WTC11 (cell line): ENCODE results near the gene C11orf58. TPM values are rescaled to one million over a fixed set of nuclear protein-coding genes. Genes with fewer than 3 reads are reported as not detected.

Experiments used
- ATAC-seq: fragments of 200-7000 bp; cut with Tn5 transposase; 2 replicates; pipeline ENCODE4 v1.10.0; 2021; ENCODE audit warnings: mild to moderate bottlenecking, moderate library complexity
- CTCF ChIA-PET: fragments of 300-600 bp; sonication (Branson Sonifier 250); formaldehyde crosslinking; loops from one replicate; lab custom pipeline; 2021; ENCODE audit warnings: antibody characterized with exemption; lab: Charles Lee
- POLR2A ChIA-PET: fragments of 350-600 bp; sonication (Branson Sonifier 250); formaldehyde crosslinking; loops from one replicate; lab custom pipeline; 2021; ENCODE audit warnings: antibody characterized with exemption; lab: Charles Lee
- DNase-seq: peaks from one replicate; pipeline ENCODE4 v3.0.0; 2021; ENCODE audit warnings: low spot score
- H3K27ac Mint-ChIP-seq: 2 replicates; pipeline ENCODE4 v1.8.0; 2021; ENCODE audit warnings: mixed read lengths
- H3K27me3 Mint-ChIP-seq: 2 replicates; pipeline ENCODE4 v1.8.0; 2021; ENCODE audit warnings: low read depth, mild to moderate bottlenecking, moderate library complexity, mixed read lengths
- H3K36me3 Mint-ChIP-seq: 2 replicates; pipeline ENCODE4 v1.8.0; 2021; ENCODE audit warnings: mixed read lengths
- H3K4me1 Mint-ChIP-seq: 2 replicates; pipeline ENCODE4 v1.8.0; 2022; ENCODE audit warnings: mixed read lengths
- H3K4me3 Mint-ChIP-seq: 2 replicates; pipeline ENCODE4 v1.8.0; 2021; ENCODE audit warnings: mild to moderate bottlenecking, moderate library complexity, mixed read lengths
- H3K9me3 Mint-ChIP-seq: 2 replicates; pipeline ENCODE4 v1.8.0; 2021; ENCODE audit warnings: mixed read lengths
- AR ChIP-seq: fragments of 250-450 bp; sonication (Bioruptor Pico); IDR thresholded peaks from 2 replicates; pipeline ENCODE4 v1.9.0; 2021; ENCODE audit warnings: mild to moderate bottlenecking
- ATF3 ChIP-seq: sonication (generic); formaldehyde crosslinking; conservative IDR thresholded peaks from 2 replicates; pipeline ENCODE4 v1.8.1; 2022; ENCODE audit warnings: mild to moderate bottlenecking, missing genetic modification reagents
- E2F5 ChIP-seq: sonication (generic); formaldehyde crosslinking; IDR thresholded peaks from 2 replicates; pipeline ENCODE4 v1.8.1; 2022; ENCODE audit warnings: mild to moderate bottlenecking, moderate library complexity, missing genetic modification reagents
- EMX1 ChIP-seq: fragments of 250-450 bp; sonication (Bioruptor Pico); IDR thresholded peaks from 2 replicates; pipeline ENCODE4 v1.8.0; 2021; ENCODE audit warnings: mild to moderate bottlenecking
- ETV6 ChIP-seq: sonication (generic); formaldehyde crosslinking; IDR thresholded peaks from 2 replicates; pipeline ENCODE4 v1.8.1; 2022; ENCODE audit warnings: mild to moderate bottlenecking, missing genetic modification reagents
- JUN ChIP-seq: sonication (generic); formaldehyde crosslinking; IDR thresholded peaks from 2 replicates; pipeline ENCODE4 v1.8.0; 2023; ENCODE audit warnings: mild to moderate bottlenecking, missing genetic modification reagents
- MLX ChIP-seq: sonication (generic); formaldehyde crosslinking; IDR thresholded peaks from 2 replicates; pipeline ENCODE4 v1.8.1; 2023; ENCODE audit warnings: mild to moderate bottlenecking, missing genetic modification reagents, moderate library complexity
- NFE2L1 ChIP-seq: sonication (generic); formaldehyde crosslinking; IDR thresholded peaks from 2 replicates; pipeline ENCODE4 v1.8.1; 2023; ENCODE audit warnings: missing genetic modification reagents
- NFYB ChIP-seq: sonication (generic); formaldehyde crosslinking; conservative IDR thresholded peaks from 2 replicates; pipeline ENCODE4 v1.8.0; 2022; ENCODE audit warnings: low read depth, missing genetic modification reagents
- NR1H2 ChIP-seq: sonication (generic); formaldehyde crosslinking; IDR thresholded peaks from 2 replicates; pipeline ENCODE4 v1.9.0; 2021; ENCODE audit warnings: mild to moderate bottlenecking, moderate library complexity, missing genetic modification reagents
- OVOL2 ChIP-seq: fragments of 250-450 bp; sonication (Bioruptor Pico); IDR thresholded peaks from 2 replicates; pipeline ENCODE4 v1.9.0; 2021; ENCODE audit warnings: mild to moderate bottlenecking, borderline replicate concordance
- PRDM15 ChIP-seq: sonication (generic); formaldehyde crosslinking; IDR thresholded peaks from 2 replicates; pipeline ENCODE4 v1.8.0; 2022; ENCODE audit warnings: missing genetic modification reagents
- SMAD3 ChIP-seq: sonication (generic); formaldehyde crosslinking; IDR thresholded peaks from 2 replicates; pipeline ENCODE4 v1.8.0; 2022; ENCODE audit warnings: missing genetic modification reagents, mild to moderate bottlenecking, borderline replicate concordance
- SOX15 ChIP-seq: fragments of 250-450 bp; sonication (Bioruptor Pico); IDR thresholded peaks from 2 replicates; pipeline ENCODE4 v1.9.0; 2021; ENCODE audit warnings: mild to moderate bottlenecking
- TP53 ChIP-seq: sonication (generic); formaldehyde crosslinking; IDR thresholded peaks from 2 replicates; pipeline ENCODE4 v1.8.1; 2023; ENCODE audit warnings: mild to moderate bottlenecking, missing genetic modification reagents
- ZNF425 ChIP-seq: fragments of 250-450 bp; sonication (Bioruptor Pico); conservative IDR thresholded peaks from 2 replicates; pipeline ENCODE4 v1.9.0; 2021; ENCODE audit warnings: mild to moderate bottlenecking
- total RNA-seq: library from RNA; stranded (reverse); gene quantifications from 3 replicates; pipeline ENCODE4 v1.2.3, GENCODE V29; 2021
- TF ChIP-seq, protein P1 (sequence below): sonication (generic); formaldehyde crosslinking; IDR thresholded peaks from 2 replicates; pipeline ENCODE4 v1.8.1; 2022; ENCODE audit warnings: missing genetic modification reagents, borderline replicate concordance
- TF ChIP-seq, protein P2 (sequence below): fragments of 250-450 bp; sonication (Bioruptor Pico); IDR thresholded peaks from 2 replicates; pipeline ENCODE4 v1.9.0; 2021; ENCODE audit warnings: moderate library complexity, mild to moderate bottlenecking, inconsistent platforms, borderline replicate concordance
- TF ChIP-seq, protein P3 (sequence below): sonication (generic); formaldehyde crosslinking; IDR thresholded peaks from 2 replicates; pipeline ENCODE4 v1.8.0; 2022; ENCODE audit warnings: mild to moderate bottlenecking, missing genetic modification reagents

The C11orf58 gene
- total RNA-seq, 1 experiment from 2014 or later: 141 TPM

DNA sequence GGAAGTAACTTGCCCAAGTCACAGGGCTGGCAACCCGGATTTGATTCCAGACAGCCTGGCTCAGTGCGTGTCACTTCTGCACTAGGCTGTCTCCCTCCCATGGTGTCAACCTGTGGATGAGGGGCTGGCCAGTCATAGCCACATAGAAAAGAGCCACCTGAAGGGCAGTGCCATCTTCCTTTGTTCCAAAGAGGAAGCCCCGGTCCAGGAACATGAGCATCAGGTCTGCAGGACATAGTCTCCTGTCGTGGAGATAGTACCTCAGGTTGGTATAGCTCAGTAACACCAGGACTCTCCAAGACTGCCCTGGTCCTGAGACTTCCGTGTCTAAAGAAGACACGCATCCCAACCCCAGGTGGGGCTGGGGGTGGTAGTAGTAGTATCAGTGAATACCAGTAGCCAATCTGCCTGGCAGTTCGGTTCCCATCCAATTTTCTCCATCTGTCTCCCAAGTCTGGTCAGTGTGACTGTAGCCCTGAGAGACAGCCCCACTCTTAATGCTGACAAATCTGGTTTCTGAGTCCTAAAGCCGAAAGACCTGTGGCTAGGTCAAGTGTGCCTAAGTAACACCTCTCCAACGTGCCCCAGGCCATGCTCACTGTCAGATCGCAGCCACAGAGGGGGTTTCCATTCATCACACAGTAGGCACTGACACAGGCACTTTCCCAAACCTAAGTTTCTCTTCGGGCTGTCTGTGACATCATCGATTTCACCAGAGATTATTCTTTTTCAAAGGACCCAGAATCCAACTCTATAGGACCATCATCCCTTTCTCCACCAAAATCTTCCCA is 33.1 kb downstream of the C11orf58 start:
- Mint-ChIP-seq H3K36me3 (no peaks in the 10 kb centered on the region), H3K27ac (no peak overlapping the region)
- TF ChIP-seq PRDM15 (no peak), SOX15 (CRISPR knock-in tag) (no peak), JUN (no peak), OVOL2 (CRISPR knock-in tag) (no peak), ETV6 (CRISPR knock-in tag) (no peak), AR (no peak), NR1H2 (no peak), TP53 (no peak), MLX (no peak)
- TF ChIP-seq, protein P1, sequence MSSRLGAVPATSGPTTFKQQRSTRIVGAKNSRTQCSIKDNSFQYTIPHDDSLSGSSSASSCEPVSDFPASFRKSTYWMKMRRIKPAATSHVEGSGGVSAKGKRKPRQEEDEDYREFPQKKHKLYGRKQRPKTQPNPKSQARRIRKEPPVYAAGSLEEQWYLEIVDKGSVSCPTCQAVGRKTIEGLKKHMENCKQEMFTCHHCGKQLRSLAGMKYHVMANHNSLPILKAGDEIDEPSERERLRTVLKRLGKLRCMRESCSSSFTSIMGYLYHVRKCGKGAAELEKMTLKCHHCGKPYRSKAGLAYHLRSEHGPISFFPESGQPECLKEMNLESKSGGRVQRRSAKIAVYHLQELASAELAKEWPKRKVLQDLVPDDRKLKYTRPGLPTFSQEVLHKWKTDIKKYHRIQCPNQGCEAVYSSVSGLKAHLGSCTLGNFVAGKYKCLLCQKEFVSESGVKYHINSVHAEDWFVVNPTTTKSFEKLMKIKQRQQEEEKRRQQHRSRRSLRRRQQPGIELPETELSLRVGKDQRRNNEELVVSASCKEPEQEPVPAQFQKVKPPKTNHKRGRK (CRISPR knock-in tag): no peak
- TF ChIP-seq, all 79 proteins: peak for 0
- peaks cover 17% of the 10 kb centered on the region for H3K4me1 Mint-ChIP-seq
- CTCF ChIA-PET: interaction anchor here (1.3 kb wide), 1 partner anchor 15 kb away, joined by 6 read pairs; no protein-coding TSS in a partner anchor
- no peaks in the 10 kb centered on the region for H3K27me3 Mint-ChIP-seq
- no peaks in the 10 kb centered on the region for H3K9me3 Mint-ChIP-seq
- no peak overlapping the region for H3K4me3 Mint-ChIP-seq
- no peak for DNase-seq
- no peak for ATAC-seq
- POLR2A ChIA-PET: interaction anchor here (0.6 kb wide), 1 partner anchor 114 kb away, joined by 3 read pairs; no protein-coding TSS in a partner anchor

DNA sequence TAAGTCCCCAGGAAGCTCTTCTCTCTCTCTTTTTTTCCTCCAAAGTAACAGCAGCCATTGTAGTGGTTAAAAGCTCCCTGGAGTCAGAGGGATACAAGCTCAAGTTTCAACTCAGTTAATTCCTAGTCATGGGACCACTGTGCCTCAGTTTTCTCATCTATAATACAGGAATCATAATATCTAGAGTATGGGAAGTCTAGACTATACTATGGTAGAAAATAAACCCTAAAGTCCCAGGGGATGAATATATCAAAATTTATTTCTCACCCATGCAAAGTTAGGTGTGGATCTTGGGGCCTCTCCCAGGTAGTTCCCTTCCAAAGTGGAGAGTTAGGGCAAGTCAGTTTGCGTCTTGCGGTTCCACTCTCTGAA is 33.7 kb downstream of the C11orf58 start:
- no peak overlapping the region for H3K27ac Mint-ChIP-seq
- POLR2A ChIA-PET: interaction anchor here (0.6 kb wide), 1 partner anchor 113 kb away, joined by 3 read pairs; no protein-coding TSS in a partner anchor
- TF ChIP-seq MLX (no peak), SMAD3 (CRISPR knock-in tag) (no peak), ZNF425 (CRISPR knock-in tag) (no peak), EMX1 (CRISPR knock-in tag) (no peak), E2F5 (CRISPR knock-in tag) (no peak), NFE2L1 (no peak), NFYB (CRISPR knock-in tag) (no peak), ATF3 (CRISPR knock-in tag) (no peak)
- TF ChIP-seq, protein P2, sequence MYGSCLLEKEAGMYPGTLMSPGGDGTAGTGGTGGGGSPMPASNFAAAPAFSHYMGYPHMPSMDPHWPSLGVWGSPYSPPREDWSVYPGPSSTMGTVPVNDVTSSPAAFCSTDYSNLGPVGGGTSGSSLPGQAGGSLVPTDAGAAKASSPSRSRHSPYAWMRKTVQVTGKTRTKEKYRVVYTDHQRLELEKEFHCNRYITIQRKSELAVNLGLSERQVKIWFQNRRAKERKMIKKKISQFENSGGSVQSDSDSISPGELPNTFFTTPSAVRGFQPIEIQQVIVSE (CRISPR knock-in tag): no peak
- TF ChIP-seq, protein P3, sequence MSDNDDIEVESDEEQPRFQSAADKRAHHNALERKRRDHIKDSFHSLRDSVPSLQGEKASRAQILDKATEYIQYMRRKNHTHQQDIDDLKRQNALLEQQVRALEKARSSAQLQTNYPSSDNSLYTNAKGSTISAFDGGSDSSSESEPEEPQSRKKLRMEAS (CRISPR knock-in tag): no peak

More for the DNA sequence above, 33.7 kb downstream of the C11orf58 start:
- H3K9me3 Mint-ChIP-seq: no peaks in the 10 kb centered on the region
- no peaks in the 10 kb centered on the region for H3K27me3 Mint-ChIP-seq
- H3K4me3 Mint-ChIP-seq: no peak overlapping the region
- H3K36me3 Mint-ChIP-seq: no peaks in the 10 kb centered on the region
- H3K4me1 Mint-ChIP-seq: peaks cover 17% of the 10 kb centered on the region
- ATAC-seq (no peak), DNase-seq (no peak)
- CTCF ChIA-PET: interaction anchor here (1.3 kb wide), 1 partner anchor 14 kb away, joined by 6 read pairs; no protein-coding TSS in a partner anchor
